Glutamatergic neuron (in vitro differentiated cells): ENCODE data around the gene JDP2. TPM values are rescaled to one million over a fixed set of nuclear protein-coding genes. Genes with fewer than 3 reads are reported as not detected.

Experiments
- DNase-seq: peaks from one replicate; pipeline ENCODE4 v3.0.0; 2022
- H3K27ac Mint-ChIP-seq: one replicate; pipeline ENCODE4 v1.8.0; 2020; ENCODE audit warnings: mild to moderate bottlenecking, mixed read lengths, inconsistent platforms; ENCODE audit not compliant: unreplicated experiment
- H3K27me3 Mint-ChIP-seq: one replicate; pipeline ENCODE4 v1.8.0; 2020; ENCODE audit warnings: mild to moderate bottlenecking, moderate library complexity, mixed read lengths, inconsistent platforms; ENCODE audit not compliant: unreplicated experiment
- H3K36me3 Mint-ChIP-seq: one replicate; pipeline ENCODE4 v1.8.0; 2020; ENCODE audit warnings: mild to moderate bottlenecking, mixed read lengths, inconsistent platforms; ENCODE audit not compliant: unreplicated experiment
- H3K4me1 Mint-ChIP-seq: one replicate; pipeline ENCODE4 v1.8.0; 2020; ENCODE audit warnings: mild to moderate bottlenecking, low read depth, mixed read lengths, inconsistent platforms; ENCODE audit not compliant: unreplicated experiment
- H3K4me3 Mint-ChIP-seq: one replicate; pipeline ENCODE4 v1.8.0; 2020; ENCODE audit warnings: mild to moderate bottlenecking, mixed read lengths, inconsistent platforms; ENCODE audit not compliant: unreplicated experiment
- H3K9me3 Mint-ChIP-seq: one replicate; pipeline ENCODE4 v1.8.0; 2020; ENCODE audit warnings: mild to moderate bottlenecking, moderate library complexity, mixed read lengths, inconsistent platforms; ENCODE audit not compliant: unreplicated experiment
- CTCF ChIP-seq: fragments of 200-600 bp; sonication (generic); IDR thresholded peaks from one replicate; pipeline ENCODE4 v1.5.0; 2021; ENCODE audit not compliant: partially characterized antibody, unreplicated experiment
- total RNA-seq: library from RNA; stranded (reverse); fragmentation: NEBNext Ultra II Directional; extraction: Animal tissue kit (Norgen Biotek cat#: 25700); gene quantifications from one replicate; pipeline ENCODE4 v1.2.1, GENCODE V29; 2021; ENCODE audit not compliant: unreplicated experiment

JDP2 gene
- total RNA-seq, 1 donor from 2014 or later, result 5.7 TPM

DNA sequence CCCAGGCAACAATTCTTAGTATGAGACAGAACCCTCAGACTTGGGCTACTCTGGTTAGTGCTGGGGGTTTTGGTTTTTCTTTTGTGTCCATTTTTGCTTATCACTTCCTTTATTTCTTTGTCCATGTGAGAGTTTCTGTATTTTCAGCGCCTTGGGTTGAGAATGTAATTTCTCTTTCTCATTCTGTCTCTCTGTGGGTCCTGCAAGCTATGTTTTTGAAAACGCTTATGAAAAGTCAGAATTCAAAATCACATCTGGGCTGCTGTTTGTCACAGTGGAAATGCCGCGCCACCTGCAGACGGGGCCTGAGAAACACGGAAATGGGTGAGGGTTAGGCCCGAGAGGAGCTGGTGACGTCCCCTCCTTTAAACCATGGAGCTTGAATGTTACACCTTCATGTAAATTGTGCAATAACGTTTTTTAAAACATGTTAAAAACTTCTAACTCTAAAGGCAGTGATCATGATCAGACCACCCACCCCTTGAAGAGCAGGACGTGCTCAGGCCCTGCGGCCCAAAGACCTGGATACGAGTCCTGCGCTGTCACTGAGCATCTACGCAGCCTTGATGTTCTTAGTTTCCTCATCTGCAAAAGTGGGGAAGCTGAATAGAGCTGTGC lies 26.1 kb downstream of the JDP2 start:
- no peak for TF ChIP-seq CTCF
- no peak for DNase-seq
- H3K4me1 Mint-ChIP-seq, result no peaks in the 10 kb centered on the region
- H3K27me3 Mint-ChIP-seq, result peaks cover 12% of the 10 kb centered on the region
- H3K36me3 Mint-ChIP-seq, result peaks cover 5% of the 10 kb centered on the region
- no peak overlapping the region for H3K4me3 Mint-ChIP-seq
- H3K27ac Mint-ChIP-seq, result no peak overlapping the region
- peaks cover 7% of the 10 kb centered on the region for H3K9me3 Mint-ChIP-seq

DNA sequence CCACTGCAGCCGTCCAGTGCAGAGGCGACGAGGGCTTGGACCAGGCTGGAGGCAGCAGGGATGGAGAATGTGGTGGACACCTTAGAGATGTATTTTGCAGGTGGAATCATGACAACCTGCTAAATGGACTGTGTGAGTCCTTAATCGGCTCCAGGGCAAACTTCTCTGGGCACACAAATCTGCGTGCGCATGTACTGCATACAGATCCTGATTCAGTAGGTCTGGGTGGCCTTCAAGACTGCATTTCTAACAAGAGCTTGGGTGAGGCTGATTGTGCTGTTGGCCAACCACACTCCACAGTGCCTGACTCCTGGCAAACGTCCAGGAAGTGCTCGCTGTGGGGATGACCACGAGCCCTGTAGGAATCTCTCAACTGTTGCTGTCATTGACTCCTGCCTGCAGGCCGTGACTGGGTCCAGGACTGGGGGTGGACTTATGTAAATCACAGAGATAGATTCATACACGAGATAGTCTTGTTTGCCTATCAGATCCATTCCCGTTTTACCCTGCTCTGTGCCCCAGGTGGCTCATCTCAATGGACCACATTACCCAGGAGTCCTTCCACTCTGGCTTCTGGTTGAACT lies 27.2 kb downstream of the JDP2 start:
- peaks cover 12% of the 10 kb centered on the region for H3K27me3 Mint-ChIP-seq
- peaks cover 6% of the 10 kb centered on the region for H3K9me3 Mint-ChIP-seq
- peaks cover 5% of the 10 kb centered on the region for H3K36me3 Mint-ChIP-seq

GRCh38 chr14:75456069-75456996 lies 28.5 kb downstream of the JDP2 start:
- no peak for DNase-seq
- Mint-ChIP-seq H3K27ac (no peak overlapping the region), H3K36me3 (peaks cover 5% of the 10 kb centered on the region), H3K4me1 (peaks cover 1% of the 10 kb centered on the region), H3K4me3 (no peak overlapping the region), H3K27me3 (peaks cover 7% of the 10 kb centered on the region), H3K9me3 (peaks cover 8% of the 10 kb centered on the region)
- TF ChIP-seq CTCF, result no peak

More for the DNA sequence above, 27.2 kb downstream of the JDP2 start:
- no peak for DNase-seq
- H3K27ac Mint-ChIP-seq, result no peak overlapping the region
- H3K4me1 Mint-ChIP-seq, result no peaks in the 10 kb centered on the region
- H3K4me3 Mint-ChIP-seq, result no peak overlapping the region
- TF ChIP-seq CTCF, result no peak

GRCh38 chr14:75456997-75457335 lies 29.1 kb downstream of the JDP2 start:
- Mint-ChIP-seq H3K9me3 (peaks cover 10% of the 10 kb centered on the region), H3K4me1 (peaks cover 4% of the 10 kb centered on the region)

More at GRCh38 chr14:75456997-75457335, 29.1 kb downstream of the JDP2 start:
- TF ChIP-seq CTCF, result no peak
- Mint-ChIP-seq H3K4me3 (no peak overlapping the region), H3K27me3 (peaks cover 7% of the 10 kb centered on the region), H3K36me3 (peaks cover 5% of the 10 kb centered on the region), H3K27ac (no peak overlapping the region)
- DNase-seq, result no peak
